Upper lobe of left lung (tissue), 4 donors: ENCODE data around the gene BABAM2.

Experiments
- POLR2A ChIP-seq, 4 donors: fragments of 450-650 bp; IDR thresholded peaks; one replicate each; pipeline ENCODE4 v1.5.1; 2016 to 2017; ENCODE audit warnings: antibody characterized with exemption in 4 of 4, mild to moderate bottlenecking in 2 of 4
- TF ChIP-seq, protein P1 (sequence below), 6 experiments: fragments of 450-650 bp in 4 of 6; fragments of 200-600 bp in 2 of 6; sonication (generic) in 2 of 6; IDR thresholded peaks; one replicate each; pipeline ENCODE4 v1.5.1; 2016 to 2019; ENCODE audit warnings: antibody characterized with exemption in 6 of 6

DNA sequence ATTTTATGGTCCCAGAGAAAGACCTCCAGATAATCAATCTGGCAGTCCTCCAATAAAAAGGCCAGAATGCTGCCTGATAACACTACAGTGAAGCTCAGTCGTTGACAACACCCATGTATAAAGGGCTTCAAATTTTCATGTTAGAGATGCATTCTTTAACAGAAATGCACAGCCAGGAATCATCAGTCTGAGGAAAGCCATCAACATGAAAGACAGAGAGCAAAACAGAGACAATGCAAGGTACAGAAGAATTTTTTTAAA lies 13.8 kb downstream of the BABAM2 start:
- TF ChIP-seq, protein P1, sequence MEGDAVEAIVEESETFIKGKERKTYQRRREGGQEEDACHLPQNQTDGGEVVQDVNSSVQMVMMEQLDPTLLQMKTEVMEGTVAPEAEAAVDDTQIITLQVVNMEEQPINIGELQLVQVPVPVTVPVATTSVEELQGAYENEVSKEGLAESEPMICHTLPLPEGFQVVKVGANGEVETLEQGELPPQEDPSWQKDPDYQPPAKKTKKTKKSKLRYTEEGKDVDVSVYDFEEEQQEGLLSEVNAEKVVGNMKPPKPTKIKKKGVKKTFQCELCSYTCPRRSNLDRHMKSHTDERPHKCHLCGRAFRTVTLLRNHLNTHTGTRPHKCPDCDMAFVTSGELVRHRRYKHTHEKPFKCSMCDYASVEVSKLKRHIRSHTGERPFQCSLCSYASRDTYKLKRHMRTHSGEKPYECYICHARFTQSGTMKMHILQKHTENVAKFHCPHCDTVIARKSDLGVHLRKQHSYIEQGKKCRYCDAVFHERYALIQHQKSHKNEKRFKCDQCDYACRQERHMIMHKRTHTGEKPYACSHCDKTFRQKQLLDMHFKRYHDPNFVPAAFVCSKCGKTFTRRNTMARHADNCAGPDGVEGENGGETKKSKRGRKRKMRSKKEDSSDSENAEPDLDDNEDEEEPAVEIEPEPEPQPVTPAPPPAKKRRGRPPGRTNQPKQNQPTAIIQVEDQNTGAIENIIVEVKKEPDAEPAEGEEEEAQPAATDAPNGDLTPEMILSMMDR (IDR thresholded peaks at IDR 0.05), result no peak
- TF ChIP-seq POLR2A (IDR thresholded peaks at IDR 0.05), result no peak
